NT2/D1 (cell line): ENCODE measurements around the gene GRIA4.

Source experiments
- DNase-seq: peaks from one replicate; pipeline ENCODE4 v3.0.0-alpha.2; 2011; ENCODE audit warnings: low read depth, low spot score
- H3K27me3 ChIP-seq: 2 replicates; pipeline ENCODE4 v1.6.0; 2011; ENCODE audit warnings: mild to moderate bottlenecking; ENCODE audit not compliant: insufficient read length, insufficient read depth
- H3K36me3 ChIP-seq: 2 replicates; pipeline ENCODE4 v1.6.1; 2011; ENCODE audit warnings: mild to moderate bottlenecking, low read length, mixed read lengths; ENCODE audit not compliant: insufficient read depth, insufficient read length
- H3K4me1 ChIP-seq: 2 replicates; pipeline ENCODE4 v1.5.1; 2011; ENCODE audit not compliant: insufficient read depth, insufficient read length
- H3K4me3 ChIP-seq: 2 replicates; pipeline ENCODE4 v1.5.1; 2011; ENCODE audit warnings: low read depth; ENCODE audit not compliant: insufficient read length
- H3K9ac ChIP-seq: 2 replicates; pipeline ENCODE4 v1.6.0; 2011; ENCODE audit warnings: low read depth; ENCODE audit not compliant: insufficient read length
- H3K9me3 ChIP-seq: 2 replicates; pipeline ENCODE4 v1.5.1; 2011; ENCODE audit warnings: mild to moderate bottlenecking, low read length; ENCODE audit not compliant: insufficient read depth
- SUZ12 ChIP-seq: IDR thresholded peaks from 2 replicates; pipeline ENCODE4 v1.6.1; 2011; ENCODE audit not compliant: insufficient read length, insufficient read depth; ENCODE audit errors: extremely low read depth
- YY1 ChIP-seq: IDR thresholded peaks from 2 replicates; pipeline ENCODE4 v1.6.1; 2011; ENCODE audit not compliant: insufficient read length, insufficient read depth
- ZNF274 ChIP-seq: IDR thresholded peaks from 2 replicates; pipeline ENCODE4 v1.6.1; 2011; ENCODE audit warnings: mild to moderate bottlenecking, low read depth, low read length

GRIA4 gene

GRCh38 chr11:105948918-105949590 is 339.2 kb downstream of the GRIA4 start:
- Histone ChIP-seq H3K36me3 (no peaks in the 10 kb centered on the region), H3K27me3 (no peaks in the 10 kb centered on the region), H3K9ac (no peak overlapping the region), H3K4me3 (no peak overlapping the region), H3K9me3 (no peaks in the 10 kb centered on the region), H3K4me1 (no peaks in the 10 kb centered on the region)
- no peak for DNase-seq
- no peak for TF ChIP-seq SUZ12
- TF ChIP-seq ZNF274, result no peak
- no peak for TF ChIP-seq YY1

GRCh38 chr11:105953886-105954285 is 344.0 kb downstream of the GRIA4 start:
- no peak for DNase-seq
- no peak for TF ChIP-seq ZNF274
- Histone ChIP-seq H3K9ac (no peak overlapping the region), H3K36me3 (no peaks in the 10 kb centered on the region), H3K27me3 (no peaks in the 10 kb centered on the region), H3K4me1 (no peaks in the 10 kb centered on the region), H3K9me3 (no peaks in the 10 kb centered on the region), H3K4me3 (no peak overlapping the region)

GRCh38 chr11:105960252-105961245 is 350.7 kb downstream of the GRIA4 start:
- DNase-seq, result peak; percentile 62
- H3K27me3 ChIP-seq, result no peaks in the 10 kb centered on the region
- no peaks in the 10 kb centered on the region for H3K36me3 ChIP-seq
- no peak overlapping the region for H3K4me3 ChIP-seq
- TF ChIP-seq YY1 (no peak), SUZ12 (no peak), ZNF274 (no peak)
- H3K4me1 ChIP-seq, result peaks cover 2% of the 10 kb centered on the region
- no peaks in the 10 kb centered on the region for H3K9me3 ChIP-seq
- H3K9ac ChIP-seq, result no peak overlapping the region

GRCh38 chr11:105968021-105968697 is 358.3 kb downstream of the GRIA4 start:
- no peak for DNase-seq
- H3K9ac ChIP-seq, result no peak overlapping the region
- no peaks in the 10 kb centered on the region for H3K9me3 ChIP-seq
- H3K27me3 ChIP-seq, result no peaks in the 10 kb centered on the region
- no peak overlapping the region for H3K4me3 ChIP-seq
- H3K4me1 ChIP-seq, result no peaks in the 10 kb centered on the region
- no peaks in the 10 kb centered on the region for H3K36me3 ChIP-seq
- no peak for TF ChIP-seq YY1
- no peak for TF ChIP-seq ZNF274
- no peak for TF ChIP-seq SUZ12

GRCh38 chr11:105969756-105970155 is 359.9 kb downstream of the GRIA4 start:
- Histone ChIP-seq H3K4me3 (no peak overlapping the region), H3K27me3 (no peaks in the 10 kb centered on the region), H3K36me3 (no peaks in the 10 kb centered on the region), H3K4me1 (no peaks in the 10 kb centered on the region), H3K9me3 (no peaks in the 10 kb centered on the region), H3K9ac (no peak overlapping the region)
- no peak for TF ChIP-seq SUZ12
- TF ChIP-seq YY1, result no peak
- DNase-seq, result no peak

- Histone ChIP-seq H3K9ac (no peak overlapping the region), H3K36me3 (no peaks in the 10 kb centered on the region), H3K9me3 (no peaks in the 10 kb centered on the region), H3K4me3 (no peak overlapping the region), H3K27me3 (no peaks in the 10 kb centered on the region), H3K4me1 (no peaks in the 10 kb centered on the region)
- no peak for TF ChIP-seq SUZ12
- TF ChIP-seq ZNF274, result no peak
- no peak for TF ChIP-seq YY1
- DNase-seq, result no peak
Observed at GRCh38 chr11:105975128-105975527, 365.3 kb downstream of the GRIA4 start.
